ENCODE data around the gene CCSER2.

GRCh38 chr10:84543948-84544347 is 215.6 kb downstream of the CCSER2 start:
- TF ChIP-seq CREB5 (CRISPR knock-in tag; IDR thresholded peaks at IDR 0.05; ENCODE audit: low read depth) (no peak), GLIS3 (CRISPR knock-in tag; IDR thresholded peaks at IDR 0.05) (no peak), ZNF565 (CRISPR knock-in tag; conservative IDR thresholded peaks at IDR 0.05; ENCODE audit: low read depth) (no peak), POU6F1 (CRISPR knock-in tag; IDR thresholded peaks at IDR 0.05; ENCODE audit: borderline replicate concordance, low read depth) (no peak), ZFP3 (CRISPR knock-in tag; IDR thresholded peaks at IDR 0.05) (no peak), ARNTL (CRISPR knock-in tag; IDR thresholded peaks at IDR 0.05; ENCODE audit: borderline replicate concordance, low read depth) (no peak), RARB (CRISPR knock-in tag; IDR thresholded peaks at IDR 0.05) (no peak), ESRRG (CRISPR knock-in tag; IDR thresholded peaks at IDR 0.05) (no peak), SNAI2 (CRISPR knock-in tag; IDR thresholded peaks at IDR 0.05) (no peak), ZNF8 (CRISPR knock-in tag; IDR thresholded peaks at IDR 0.05) (no peak)

Data from SK-N-SH treated with all-trans-retinoic acid at 6 μM for 48 hours (cell line).